HEK293 (cell line): ENCODE measurements around the gene FBXW11.

ENCODE experiments used
- CTCF ChIA-PET: fragments of 350-600 bp; formaldehyde crosslinking; extraction: SDS; loops from one replicate; lab custom pipeline; 2021; ENCODE audit warnings: antibody characterized with exemption; lab: Yijun Ruan, JAX
- POLR2A ChIA-PET: fragments of 300-600 bp; formaldehyde crosslinking; extraction: SDS; loops from one replicate; lab custom pipeline; 2020; ENCODE audit warnings: antibody characterized with exemption, inconsistent platforms; lab: Yijun Ruan, JAX
- H3K27ac ChIP-seq: fragments of 200-500 bp; sonication (Bioruptor generic); 2 replicates; pipeline ENCODE4 v1.5.1; 2014; ENCODE audit warnings: low read depth, low read length, control low read depth, inconsistent platforms; ENCODE audit errors: extremely low read depth
- H3K36me3 ChIP-seq, 2 experiments: fragments of 200-500 bp in 1 of 2; sonication (Bioruptor generic) in 1 of 2; 1 replicate in 1 of 2; 2 replicates in 1 of 2; pipeline ENCODE4 v1.5.1; 2014 to 2017; ENCODE audit warnings: inconsistent platforms in 2 of 2, low read length in 2 of 2; ENCODE audit not compliant: control insufficient read depth in 2 of 2, insufficient read depth in 1 of 2
- H3K4me1 ChIP-seq: fragments of 200-500 bp; sonication (Bioruptor generic); 2 replicates; pipeline ENCODE4 v1.5.1; 2014; ENCODE audit warnings: mild to moderate bottlenecking, low read length, inconsistent platforms; ENCODE audit not compliant: control insufficient read depth, insufficient read depth
- H3K4me3 ChIP-seq: 2 replicates; pipeline ENCODE4 v1.5.1; 2011; ENCODE audit warnings: low read depth, mild to moderate bottlenecking, control low read depth, low read length, moderate library complexity
- H3K9me3 ChIP-seq: fragments of 200-500 bp; sonication (Bioruptor generic); 2 replicates; pipeline ENCODE4 v1.5.1; 2014; ENCODE audit warnings: low read depth, low read length, inconsistent platforms; ENCODE audit not compliant: control insufficient read depth, insufficient read depth
- INSM2 ChIP-seq: fragments of 450-650 bp; formaldehyde crosslinking; IDR thresholded peaks from 2 replicates; pipeline ENCODE4 v1.5.1; 2016; ENCODE audit warnings: missing biosample characterization, missing genetic modification characterization
- SALL2 ChIP-seq: fragments of 450-650 bp; formaldehyde crosslinking; IDR thresholded peaks from 2 replicates; pipeline ENCODE4 v1.5.0; 2017; ENCODE audit warnings: missing biosample characterization, mild to moderate bottlenecking, missing genetic modification characterization, borderline replicate concordance
- SETDB1 ChIP-seq: IDR thresholded peaks from one replicate; pipeline ENCODE4 v1.6.1; 2017; ENCODE audit warnings: mild to moderate bottlenecking, low read length, moderate library complexity, mixed read lengths; ENCODE audit not compliant: insufficient read length
- TCF7L2 ChIP-seq: IDR thresholded peaks from 2 replicates; pipeline ENCODE4 v1.6.1; 2011; ENCODE audit warnings: low read depth, mild to moderate bottlenecking, inconsistent platforms, low read length, moderate library complexity, borderline replicate concordance
- ZBTB1 ChIP-seq: fragments of 450-650 bp; formaldehyde crosslinking; IDR thresholded peaks from 2 replicates; pipeline ENCODE4 v1.5.1; 2016; ENCODE audit warnings: missing biosample characterization, missing genetic modification characterization
- ZBTB48 ChIP-seq: fragments of 450-650 bp; formaldehyde crosslinking; IDR thresholded peaks from 2 replicates; pipeline ENCODE4 v1.5.1; 2016; ENCODE audit warnings: missing biosample characterization, missing genetic modification characterization
- ZBTB49 ChIP-seq: fragments of 450-650 bp; formaldehyde crosslinking; IDR thresholded peaks from 2 replicates; pipeline ENCODE4 v1.5.1; 2016; ENCODE audit warnings: missing biosample characterization, missing genetic modification characterization, low read depth
- ZFHX2 ChIP-seq: fragments of 450-650 bp; formaldehyde crosslinking; conservative IDR thresholded peaks from 2 replicates; pipeline ENCODE4 v1.5.1; 2016; ENCODE audit warnings: missing biosample characterization, missing genetic modification characterization
- ZFP3 ChIP-seq: fragments of 450-650 bp; formaldehyde crosslinking; IDR thresholded peaks from 2 replicates; pipeline ENCODE4 v1.5.1; 2016; ENCODE audit warnings: low read depth, missing biosample characterization, missing genetic modification characterization
- ZNF157 ChIP-seq: fragments of 450-650 bp; formaldehyde crosslinking; IDR thresholded peaks from 2 replicates; pipeline ENCODE4 v1.5.1; 2016; ENCODE audit warnings: missing biosample characterization, missing genetic modification characterization
- ZNF18 ChIP-seq: fragments of 450-650 bp; formaldehyde crosslinking; IDR thresholded peaks from 2 replicates; pipeline ENCODE4 v1.5.1; 2016; ENCODE audit warnings: missing biosample characterization, missing genetic modification characterization
- ZNF23 ChIP-seq: fragments of 450-650 bp; formaldehyde crosslinking; IDR thresholded peaks from 2 replicates; pipeline ENCODE4 v1.5.1; 2016; ENCODE audit warnings: missing biosample characterization, missing genetic modification characterization, borderline replicate concordance
- ZNF274 ChIP-seq, 2 experiments: fragments of 200-500 bp in 1 of 2; fragments of 450-650 bp in 1 of 2; sonication (Bioruptor generic) in 1 of 2; formaldehyde crosslinking in 1 of 2; IDR thresholded peaks; 2 replicates each; pipeline versions ENCODE4 v1.5.1 to v1.6.1; 2014 to 2016; ENCODE audit warnings: borderline replicate concordance in 1 of 2, inconsistent platforms in 1 of 2, low read length in 1 of 2, missing biosample characterization in 1 of 2, missing genetic modification characterization in 1 of 2
- ZNF280C ChIP-seq: fragments of 450-650 bp; formaldehyde crosslinking; IDR thresholded peaks from 2 replicates; pipeline ENCODE4 v1.5.1; 2016; ENCODE audit warnings: missing biosample characterization, missing genetic modification characterization
- ZNF473 ChIP-seq: fragments of 450-650 bp; formaldehyde crosslinking; IDR thresholded peaks from 2 replicates; pipeline ENCODE4 v1.5.1; 2017; ENCODE audit warnings: missing biosample characterization, missing genetic modification characterization
- ZNF510 ChIP-seq: fragments of 450-650 bp; formaldehyde crosslinking; IDR thresholded peaks from 2 replicates; pipeline ENCODE4 v1.5.1; 2018; ENCODE audit warnings: mild to moderate bottlenecking, missing genetic modification characterization, missing biosample characterization; ENCODE audit not compliant: insufficient replicate concordance
- ZNF561 ChIP-seq: fragments of 450-650 bp; IDR thresholded peaks from 2 replicates; pipeline ENCODE4 v1.5.1; 2018; ENCODE audit warnings: missing biosample characterization, missing genetic modification characterization, borderline replicate concordance
- ZNF596 ChIP-seq: fragments of 450-650 bp; IDR thresholded peaks from 2 replicates; pipeline ENCODE4 v1.5.0; 2018; ENCODE audit warnings: missing biosample characterization, mild to moderate bottlenecking, missing genetic modification characterization, moderate library complexity

FBXW11 gene

GRCh38 chr5:171999877-172000276 is 6.6 kb downstream of the FBXW11 start:
- ChIA-PET POLR2A (no interaction called here), CTCF (interaction anchor here (1.0 kb wide), 1 partner anchor 15 kb away, joined by 4 read pairs; no protein-coding TSS in a partner anchor)
- Histone ChIP-seq H3K36me3 (peaks cover 9 to 11% of the 10 kb centered on the region in 2 experiments; a peak in 2 of 3 replicates), H3K9me3 (no peaks in the 10 kb centered on the region), H3K4me1 (peaks cover 35% of the 10 kb centered on the region), H3K27ac (no peak overlapping the region), H3K4me3 (no peak overlapping the region)
- TF ChIP-seq ZNF274 (IDR thresholded peaks at IDR 0.05; ENCODE audit: low read length) (no peak), ZNF274 (tag by site-specific recombination; IDR thresholded peaks at IDR 0.05; ENCODE audit: borderline replicate concordance) (no peak), SETDB1 (no peak), ZNF23 (no peak), TCF7L2 (no peak)

- H3K4me3 ChIP-seq: no peak overlapping the region
- peaks cover 30% of the 10 kb centered on the region for H3K4me1 ChIP-seq
- no peak overlapping the region for H3K27ac ChIP-seq
- ChIA-PET CTCF (interaction anchor here (0.5 kb wide), 1 partner anchor 189 kb away, joined by 3 read pairs; no protein-coding TSS in a partner anchor), POLR2A (interaction anchor here (0.7 kb wide), 1 partner anchor 106 kb away, joined by 3 read pairs; no protein-coding TSS in a partner anchor)
- TF ChIP-seq ZFP3: no peak
- no peak for TF ChIP-seq INSM2
- TF ChIP-seq ZNF473 (tag by site-specific recombination): no peak
- no peak for TF ChIP-seq SALL2 (tag by site-specific recombination)
- no peaks in the 10 kb centered on the region for H3K9me3 ChIP-seq
- H3K36me3 ChIP-seq: peaks cover 9 to 11% of the 10 kb centered on the region in 2 experiments; a peak in 2 of 3 replicates
These were observed 7.3 kb downstream of the FBXW11 start for GRCh38 chr5:171999100-171999499.

GRCh38 chr5:171997011-171997410 is 9.4 kb downstream of the FBXW11 start:
- Histone ChIP-seq H3K4me1 (peaks cover 17% of the 10 kb centered on the region), H3K4me3 (no peak overlapping the region), H3K9me3 (no peaks in the 10 kb centered on the region), H3K27ac (no peak overlapping the region), H3K36me3 (peaks cover 9 to 11% of the 10 kb centered on the region in 2 experiments; a peak in 2 of 3 replicates)
- ChIA-PET POLR2A (interaction anchor here (2.8 kb wide), 1 partner anchor 10 kb away, joined by 19 read pairs; the partner anchor contains the start of gene FBXW11), CTCF (interaction anchor here (0.6 to 3.2 kb wide), 4 partner anchors 9 to 588 kb away, joined by 3 to 18 read pairs (median 4); partner anchors contain the start of gene FBXW11)
- TF ChIP-seq ZBTB49 (tag by site-specific recombination) (no peak), ZBTB48 (tag by site-specific recombination) (no peak), ZNF596 (tag by site-specific recombination) (no peak), ZNF18 (tag by site-specific recombination) (no peak), ZNF280C (tag by site-specific recombination) (no peak), ZFHX2 (no peak), ZNF510 (tag by site-specific recombination) (no peak), ZNF157 (tag by site-specific recombination) (no peak), ZNF561 (no peak), ZBTB1 (tag by site-specific recombination) (no peak)
